Activated CD8-positive, alpha-beta memory T cell treated with anti-CD3 and anti-CD28 coated beads for 48 hours (primary cell): ENCODE measurements around the gene CNP.

Experiments used
- DNase-seq, 3 experiments: peaks; one replicate each; pipeline ENCODE4 v3.0.0-alpha.2; 2020; ENCODE audit warnings: low read depth in 2 of 3, low spot score in 2 of 3

The CNP gene

DNA sequence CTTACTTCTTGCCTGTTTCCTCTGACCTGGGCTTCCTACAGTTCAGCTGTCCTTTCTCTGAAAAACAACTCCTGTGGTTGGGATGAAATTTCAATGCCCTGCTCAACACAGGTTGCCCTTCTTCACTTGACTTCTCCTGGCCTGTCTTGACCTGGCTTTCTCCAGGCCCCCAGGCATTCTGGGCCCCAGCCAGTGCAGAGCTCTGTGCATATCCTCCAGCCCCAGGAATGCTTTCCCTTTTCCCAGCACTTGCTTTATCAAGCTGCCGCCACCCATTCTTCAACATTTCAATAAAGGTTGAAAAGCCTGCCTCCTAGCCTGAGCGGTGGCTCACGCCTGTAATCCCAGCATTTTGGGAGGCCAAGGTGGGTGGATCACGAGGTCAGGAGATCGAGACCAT is 25.4 kb upstream of the CNP start:
- DNase-seq = no peak

DNA sequence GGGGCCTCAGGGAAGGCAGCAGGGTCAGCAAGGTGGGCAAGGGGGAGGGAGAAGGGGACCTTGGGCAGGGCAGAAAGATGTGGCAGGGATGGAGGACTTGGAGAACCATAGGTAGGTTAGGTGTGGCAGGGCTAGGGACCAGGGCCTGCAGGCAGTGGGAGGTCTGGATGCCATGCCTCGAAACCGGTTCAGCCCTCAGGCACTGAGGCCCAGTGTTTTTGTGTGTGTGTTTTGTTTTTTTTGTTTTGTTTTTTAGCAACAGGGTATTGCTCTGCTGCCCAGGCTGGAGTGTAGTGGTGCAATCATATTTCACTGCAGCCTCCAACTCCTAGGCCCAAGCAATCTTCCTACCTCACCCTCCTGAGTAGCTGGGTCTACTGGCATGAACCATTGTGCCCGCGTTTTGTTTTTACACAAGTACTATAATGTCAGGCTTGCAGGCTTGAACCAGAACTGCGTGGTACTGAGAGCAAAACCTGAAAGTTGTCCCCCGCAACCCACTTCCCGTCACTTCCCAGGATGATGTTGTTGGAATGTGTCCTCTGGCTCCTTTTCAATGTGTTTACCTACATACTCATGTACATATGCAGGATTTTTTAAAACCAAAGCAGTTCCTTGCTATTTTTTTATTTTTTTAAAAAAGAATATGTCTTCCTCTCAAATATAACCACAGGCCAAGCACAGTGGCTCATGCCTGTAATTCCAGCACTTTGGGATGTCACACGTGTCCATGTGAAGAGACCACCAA is 23.8 kb upstream of the CNP start:
- no peak for DNase-seq

GRCh38 chr17:41943492-41943891 is 23.1 kb upstream of the CNP start:
- DNase-seq = no peak

GRCh38 chr17:41944943-41945342 is 21.7 kb upstream of the CNP start:
- no peak for DNase-seq

GRCh38 chr17:41948762-41949460 is 17.7 kb upstream of the CNP start:
- DNase-seq = no peak

DNA sequence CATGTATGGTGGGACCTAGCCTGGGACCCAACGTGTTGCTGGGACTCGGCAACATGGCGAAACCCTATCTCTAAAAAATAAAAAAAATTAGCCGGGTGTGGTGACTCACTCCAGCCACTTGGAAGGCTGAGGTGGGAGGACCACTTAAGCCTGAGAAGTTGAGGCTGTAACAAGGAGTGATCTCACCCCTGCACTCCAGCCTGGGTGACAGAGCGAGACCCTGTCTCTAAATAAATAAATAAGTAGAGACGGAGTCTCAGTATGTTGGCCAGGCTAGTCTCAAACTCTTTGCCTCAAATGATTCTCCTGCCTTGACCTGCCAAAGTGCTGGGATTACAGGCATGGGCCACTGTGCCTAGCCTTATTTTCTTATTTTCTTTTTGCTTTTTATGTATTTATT is 10.1 kb upstream of the CNP start:
- no peak for DNase-seq

- DNase-seq = no peak
Observed at GRCh38 chr17:41957031-41957868, 9.3 kb upstream of the CNP start.

DNA sequence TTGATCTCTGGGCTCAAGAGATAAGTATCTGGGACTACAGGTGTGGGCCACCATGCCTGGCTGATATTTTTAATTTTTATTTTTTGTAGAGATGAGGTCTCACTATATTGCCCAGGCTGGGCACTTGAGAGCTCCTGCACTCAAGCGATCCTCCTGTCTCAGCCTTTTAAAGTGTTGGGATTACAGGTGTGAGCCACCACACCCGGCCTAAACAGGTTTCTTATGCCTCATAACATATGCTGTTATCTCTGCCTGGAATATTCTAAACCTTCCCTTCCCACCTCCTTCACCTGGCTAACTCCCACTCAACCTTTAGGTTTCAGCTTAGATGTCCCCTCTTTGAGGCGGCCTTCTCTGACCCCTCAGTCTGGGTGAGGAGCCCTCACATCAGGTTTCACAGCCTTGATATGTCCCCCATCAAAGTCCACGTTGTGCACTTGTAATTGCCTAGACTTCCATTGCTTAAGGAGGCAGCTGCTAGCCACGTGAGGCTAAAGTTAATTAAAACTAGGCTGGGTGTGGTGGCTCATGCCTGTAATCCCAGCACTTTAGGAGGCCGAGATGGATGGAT is 8.6 kb upstream of the CNP start:
- DNase-seq = no peak

- DNase-seq = no peak
Observed at GRCh38 chr17:41959030-41959335, 7.6 kb upstream of the CNP start.

GRCh38 chr17:41959336-41960095 is 7.1 kb upstream of the CNP start:
- DNase-seq = no peak

- DNase-seq = no peak
Observed at GRCh38 chr17:41962111-41962510, 4.5 kb upstream of the CNP start.

DNA sequence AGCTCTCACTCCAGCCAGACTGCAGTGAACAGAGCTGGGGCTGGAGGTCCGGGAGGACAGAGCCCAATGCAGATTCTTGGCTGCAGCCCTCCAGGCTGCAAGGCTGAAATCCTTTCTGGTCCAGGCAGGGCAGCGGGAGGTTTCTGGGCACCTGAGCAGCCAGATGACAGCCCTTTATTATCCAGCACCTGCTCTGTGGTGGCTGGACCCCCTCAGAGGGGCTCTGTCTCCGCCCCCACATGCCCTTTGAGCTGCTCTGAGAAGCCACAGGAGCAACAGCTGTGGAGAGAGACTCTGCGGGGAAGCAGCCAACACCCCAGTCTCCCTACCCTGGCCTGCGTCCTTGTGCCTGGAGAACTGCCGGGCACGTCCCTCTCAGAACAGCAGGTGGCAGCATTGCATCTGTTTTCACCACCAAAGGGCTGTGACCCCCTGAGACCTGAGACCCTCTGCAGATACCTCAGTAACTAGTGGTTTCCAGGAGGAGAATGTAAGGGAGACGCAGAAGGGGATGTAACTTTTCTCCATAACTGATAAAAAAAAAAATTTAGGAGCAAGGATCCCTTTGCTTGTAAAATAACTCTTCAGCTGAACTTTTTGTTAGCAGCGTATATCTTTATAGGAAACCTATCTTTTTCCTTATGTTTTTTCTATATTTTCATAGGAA is 3.7 kb upstream of the CNP start:
- DNase-seq = peak in 2 of 3 experiments; percentile 29 to 46

GRCh38 chr17:41965694-41966462 is 717 bp upstream of the CNP start:
- peak in 2 of 3 experiments; percentile 28 to 40 for DNase-seq

GRCh38 chr17:41967141-41967920 is 736 bp downstream of the CNP start:
- DNase-seq = peak in 1 of 3 experiments; percentile 18

DNA sequence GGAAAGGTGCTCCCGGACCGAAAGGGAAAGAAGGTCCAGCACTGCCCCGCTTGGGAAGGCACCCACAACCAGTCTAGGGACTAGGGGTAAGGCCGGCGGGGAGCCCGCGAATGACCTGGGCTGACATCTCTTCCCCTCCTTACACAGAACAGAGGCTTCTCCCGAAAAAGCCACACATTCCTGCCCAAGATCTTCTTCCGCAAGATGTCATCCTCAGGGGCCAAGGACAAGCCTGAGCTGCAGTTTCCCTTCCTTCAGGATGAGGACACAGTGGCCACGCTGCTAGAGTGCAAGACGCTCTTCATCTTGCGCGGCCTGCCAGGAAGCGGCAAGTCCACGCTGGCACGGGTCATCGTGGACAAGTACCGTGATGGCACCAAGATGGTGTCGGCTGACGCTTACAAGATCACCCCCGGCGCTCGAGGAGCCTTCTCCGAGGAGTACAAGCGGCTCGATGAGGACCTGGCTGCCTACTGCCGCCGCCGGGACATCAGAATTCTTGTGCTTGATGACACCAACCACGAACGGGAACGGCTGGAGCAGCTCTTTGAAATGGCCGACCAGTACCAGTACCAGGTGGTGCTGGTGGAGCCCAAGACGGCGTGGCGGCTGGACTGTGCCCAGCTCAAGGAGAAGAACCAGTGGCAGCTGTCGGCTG is 1.5 kb downstream of the CNP start:
- DNase-seq = no peak

DNA sequence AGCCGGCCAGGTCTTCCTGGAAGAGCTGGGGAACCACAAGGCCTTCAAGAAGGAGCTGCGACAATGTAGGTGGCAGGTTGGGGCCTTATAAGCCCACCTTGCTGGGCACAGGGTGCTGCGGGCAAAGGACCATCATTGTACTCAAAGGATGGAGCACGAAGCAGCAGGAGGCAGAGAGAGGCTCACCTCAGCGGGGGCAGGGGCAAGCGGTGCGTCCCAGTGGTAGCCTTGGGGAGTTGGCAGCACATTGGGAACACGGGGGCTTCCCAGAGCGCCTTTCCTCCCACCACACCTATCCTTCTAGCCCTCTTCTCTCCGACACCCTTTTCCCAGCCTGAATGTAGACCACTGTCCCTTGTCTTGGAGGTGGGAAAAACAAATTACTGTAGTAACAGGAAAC is 2.1 kb downstream of the CNP start:
- no peak for DNase-seq

DNA sequence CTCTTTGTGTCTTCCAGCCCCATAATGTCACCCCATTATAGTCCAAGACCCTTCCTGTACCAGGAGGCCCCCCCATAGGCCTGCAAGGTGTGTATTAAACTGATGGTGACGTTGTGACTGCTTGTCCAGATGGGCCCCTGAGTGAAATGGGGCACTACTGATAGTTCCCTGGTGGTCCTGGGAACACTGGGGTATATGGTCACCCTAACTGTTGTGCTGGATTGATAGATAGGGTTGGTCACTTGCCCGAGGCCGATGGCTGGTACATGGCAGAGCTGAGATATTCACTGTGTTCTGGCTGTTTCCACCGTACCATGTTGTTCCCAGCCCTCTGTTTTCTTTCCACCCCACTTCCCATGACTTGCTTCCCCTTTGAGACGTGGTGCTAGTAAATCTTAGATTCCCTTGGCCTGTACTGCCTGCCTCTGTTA is 4.3 kb downstream of the CNP start:
- DNase-seq = no peak
